Raji (cell line): ENCODE measurements around the gene PER2.

Source experiments
- POLR2A ChIP-seq: IDR thresholded peaks from 2 replicates; pipeline ENCODE4 v1.6.1; 2011; ENCODE audit warnings: low read depth, low read length, control low read depth; ENCODE audit not compliant: insufficient read depth

Gene PER2

GRCh38 chr2:238252766-238253630, 35.4 kb downstream of the PER2 start:
- no peak for TF ChIP-seq POLR2A

DNA sequence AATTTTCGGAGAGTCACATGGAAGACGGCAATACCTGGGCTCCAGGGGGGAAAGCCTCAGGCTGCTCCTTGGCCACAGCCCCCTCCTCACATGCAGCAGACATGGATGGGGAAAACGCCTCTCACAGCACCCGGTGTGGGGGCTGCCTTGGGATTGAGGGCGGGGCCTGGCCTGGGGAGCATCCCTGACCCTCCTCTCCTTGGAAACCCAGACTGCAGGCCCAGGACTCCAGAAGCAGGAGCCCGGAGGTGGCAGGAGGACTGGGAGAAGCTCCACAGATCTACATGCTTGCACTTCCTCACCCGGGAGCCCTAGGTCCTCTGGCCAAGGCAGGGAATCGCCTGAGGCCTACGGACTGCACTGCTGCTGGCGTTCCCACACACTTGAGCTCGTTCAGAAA, 36.4 kb downstream of the PER2 start:
- no peak for TF ChIP-seq POLR2A

DNA sequence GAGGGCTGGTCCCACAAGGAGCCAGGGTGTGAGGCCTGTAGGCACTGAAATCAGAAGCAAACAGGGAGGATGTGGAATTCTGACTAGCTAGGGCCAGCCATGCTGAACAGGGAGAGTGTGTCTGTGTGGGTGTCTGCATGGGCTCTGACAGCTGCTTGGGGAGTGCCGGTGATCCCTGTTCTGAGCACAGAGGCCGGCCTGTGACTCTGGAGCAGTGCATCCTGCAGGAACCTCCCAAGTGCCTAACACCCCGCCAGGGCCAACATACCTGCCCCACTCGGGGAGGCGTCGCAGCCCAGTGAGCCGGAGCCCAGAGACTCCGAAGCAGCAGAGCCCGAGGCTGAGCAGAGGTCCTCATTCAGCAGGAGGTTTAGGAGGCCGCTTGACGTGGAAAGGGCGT, 37.1 kb downstream of the PER2 start:
- TF ChIP-seq POLR2A: no peak

GRCh38 chr2:238250896-238251295, 37.5 kb downstream of the PER2 start:
- no peak for TF ChIP-seq POLR2A

DNA sequence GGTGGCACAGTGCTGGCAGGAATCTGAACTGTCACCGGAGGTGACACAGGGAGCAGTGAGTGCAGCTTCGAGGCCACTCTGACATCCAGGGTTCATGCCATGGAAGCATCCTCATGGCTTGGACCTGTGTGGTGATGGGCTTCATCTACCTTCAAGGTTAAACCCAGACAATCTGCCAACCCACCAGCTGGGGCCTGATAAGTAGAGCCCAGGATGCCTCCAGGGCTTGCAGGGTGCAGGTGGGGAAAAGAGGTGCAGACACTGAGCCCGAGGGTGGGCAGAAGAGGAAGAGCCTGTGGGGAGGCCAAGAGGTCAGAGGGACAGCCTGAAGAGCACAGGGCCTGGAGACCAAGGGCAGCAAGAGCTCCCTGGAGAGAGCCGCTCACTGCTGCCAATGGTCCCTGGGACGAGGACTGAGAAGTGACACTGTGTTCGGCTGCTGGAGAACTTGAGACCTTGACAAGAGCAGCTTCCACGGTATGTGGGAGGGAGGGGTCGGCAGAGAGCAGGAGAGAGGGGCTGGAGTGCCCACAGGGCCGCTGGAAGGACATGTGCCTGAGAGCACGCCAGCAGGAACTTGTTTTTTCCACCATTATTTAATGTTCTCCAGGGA, 40.5 kb downstream of the PER2 start:
- TF ChIP-seq POLR2A: no peak

DNA sequence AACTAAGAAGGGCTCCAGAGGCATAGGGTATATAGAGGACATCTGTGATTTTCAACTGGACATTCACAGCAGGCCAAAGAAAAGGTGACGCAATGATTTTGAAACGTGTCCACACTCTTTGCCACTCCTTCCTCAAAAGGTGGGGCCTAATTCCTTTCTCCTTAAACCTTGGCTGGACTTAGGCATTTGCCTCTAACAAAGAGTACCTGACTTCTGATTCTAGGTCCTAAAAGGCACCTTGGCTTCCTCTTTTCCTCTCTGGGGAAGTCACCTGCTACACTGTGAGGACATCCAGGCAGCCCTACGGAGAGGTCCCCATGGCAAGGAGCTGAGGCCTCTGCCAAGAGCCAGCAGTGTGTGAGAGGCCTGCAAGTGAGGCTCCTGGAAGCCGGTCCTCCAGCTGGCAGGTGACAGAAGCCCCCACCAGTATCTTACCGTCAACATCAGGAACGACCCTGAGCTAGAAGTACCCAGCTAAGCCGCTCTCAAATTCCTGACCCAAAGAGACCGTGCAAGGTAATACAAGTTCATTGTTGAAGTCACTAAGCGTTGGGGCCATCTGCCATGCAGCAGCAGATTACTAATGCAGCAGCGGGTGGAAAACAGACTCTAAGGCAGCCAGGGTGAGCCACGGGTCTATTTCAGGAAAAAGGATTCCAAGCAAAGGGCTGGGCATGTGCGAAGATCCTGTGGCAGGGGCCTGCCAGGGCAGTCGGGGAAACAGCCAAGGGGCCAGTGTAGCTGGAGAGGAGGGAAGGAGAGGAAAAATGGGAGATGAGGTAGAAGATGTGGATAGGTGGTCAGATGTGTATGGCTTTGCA, 41.2 kb downstream of the PER2 start:
- no peak for TF ChIP-seq POLR2A

GRCh38 chr2:238244151-238244550, 44.3 kb downstream of the PER2 start:
- no peak for TF ChIP-seq POLR2A

DNA sequence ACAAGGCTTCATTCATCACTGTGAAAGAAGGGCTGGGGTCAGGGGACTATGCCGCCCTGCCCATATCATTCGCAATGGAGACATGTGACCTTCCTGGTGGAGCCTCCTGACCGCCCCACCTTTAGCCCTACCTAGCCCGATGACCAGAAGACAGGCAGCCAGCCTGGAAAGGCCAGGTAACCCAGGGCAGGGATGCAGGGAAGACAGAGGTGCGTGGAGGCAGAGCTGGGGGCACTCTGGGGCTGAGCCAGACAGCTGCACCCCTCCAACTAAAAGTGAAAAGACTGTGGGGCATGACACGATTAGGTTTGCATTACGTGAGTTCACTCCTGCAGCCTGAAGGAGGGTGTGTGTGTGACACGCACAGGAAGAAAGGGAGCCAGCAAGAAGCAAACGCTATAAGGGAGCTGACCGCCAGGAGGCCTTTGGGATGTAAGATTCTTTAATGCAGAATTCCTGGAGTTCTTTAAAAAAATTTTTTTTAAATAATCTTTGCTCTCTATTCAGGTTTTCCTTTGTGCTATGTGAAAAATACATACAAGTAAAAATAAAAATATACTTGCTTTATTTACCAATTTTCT, 44.8 kb downstream of the PER2 start:
- no peak for TF ChIP-seq POLR2A

DNA sequence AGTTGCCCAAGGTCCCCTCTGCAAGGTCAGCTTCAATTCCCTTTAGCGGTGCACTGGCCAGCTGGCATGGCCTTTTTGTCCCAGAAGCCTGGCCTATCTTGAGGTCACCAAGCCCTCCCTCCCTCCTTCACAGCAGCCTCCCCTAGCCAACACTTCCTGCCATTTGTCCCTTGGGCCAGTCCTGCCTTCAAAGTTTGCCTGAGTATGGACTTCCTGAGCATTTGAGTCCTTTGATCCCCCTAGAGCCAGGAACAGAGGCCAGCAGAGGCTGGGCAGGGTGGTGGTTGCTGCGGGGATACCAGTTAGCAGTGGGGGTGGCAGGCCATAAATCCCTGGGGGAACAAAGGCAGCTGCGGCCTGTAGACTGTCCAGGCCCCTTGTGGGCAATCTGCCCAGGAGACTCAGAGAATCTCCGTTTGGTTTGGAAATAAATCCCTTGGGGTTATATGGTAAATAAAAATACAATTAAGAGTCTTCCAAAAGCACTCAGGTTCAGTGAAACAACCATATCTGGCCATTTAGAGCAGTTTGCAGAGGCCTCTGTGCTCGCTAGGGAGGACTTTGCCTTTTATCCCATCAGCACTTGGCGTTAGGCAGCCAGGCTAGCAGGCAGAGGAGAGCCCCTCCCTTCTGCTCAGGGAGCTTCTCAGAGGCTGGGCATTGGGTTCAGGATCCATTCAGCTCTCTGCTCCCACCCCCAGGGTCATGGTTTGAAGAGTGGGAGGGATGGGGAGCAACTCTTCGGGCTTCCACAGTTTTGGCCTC, 45.5 kb downstream of the PER2 start:
- no peak for TF ChIP-seq POLR2A

DNA sequence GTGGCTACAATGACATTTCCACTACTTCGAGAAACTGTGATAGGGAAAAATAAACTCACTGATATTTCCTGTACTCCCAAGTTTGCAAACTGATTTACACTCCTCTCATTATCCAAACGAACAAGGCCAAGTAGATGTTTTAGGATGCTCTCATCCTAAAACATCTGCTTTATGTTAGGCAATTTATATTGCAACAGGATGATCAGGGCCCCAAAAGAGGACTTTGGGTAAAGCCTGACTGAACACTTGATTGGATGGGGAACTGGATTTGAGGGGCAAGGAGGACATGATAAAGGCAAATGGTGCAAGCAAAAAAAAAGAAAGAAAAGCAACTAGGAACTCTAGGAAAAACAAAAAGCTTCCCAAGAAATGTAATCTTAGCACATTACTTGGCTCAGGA, 46.4 kb downstream of the PER2 start:
- TF ChIP-seq POLR2A: no peak

GRCh38 chr2:238240757-238241711, 47.4 kb downstream of the PER2 start:
- TF ChIP-seq POLR2A: no peak

- peak; percentile 67 for TF ChIP-seq POLR2A
Measured at GRCh38 chr2:238239863-238240756, 48.3 kb downstream of the PER2 start, which contains the start of gene HES6. Gene HES6, minus strand, starts transcription at chr2:238240038. Its CDS starts 133 bp downstream, at chr2:238239905.

GRCh38 chr2:238239543-238239862, 48.9 kb downstream of the PER2 start:
- TF ChIP-seq POLR2A: no peak
